DND-41 (cell line): ENCODE results near the gene DIMT1.

Experiments
- ATAC-seq: fragments of 200-7000 bp; cut with Tn5 transposase; 3 replicates; pipeline ENCODE4 v1.9.1; 2021; ENCODE audit warnings: low read depth; ENCODE audit not compliant: insufficient read depth
- DNase-seq: peaks from one replicate; pipeline ENCODE4 v3.0.0-alpha.2; 2020
- H2AFZ ChIP-seq: 2 replicates; pipeline ENCODE4 v1.6.0; 2012; ENCODE audit warnings: low read depth, low read length
- H3K27ac ChIP-seq: 2 replicates; pipeline ENCODE4 v1.5.1; 2012; ENCODE audit warnings: low read length, inconsistent platforms
- H3K27me3 ChIP-seq: fragments of 200-600 bp; sonication (generic); 2 replicates; pipeline ENCODE4 v1.6.0; 2012; ENCODE audit warnings: low read length, mild to moderate bottlenecking, inconsistent platforms; ENCODE audit not compliant: insufficient read depth, poor library complexity
- H3K36me3 ChIP-seq: 2 replicates; pipeline ENCODE4 v1.5.1; 2012; ENCODE audit warnings: low read length, inconsistent platforms; ENCODE audit not compliant: insufficient read depth
- H3K4me1 ChIP-seq: 2 replicates; pipeline ENCODE4 v1.5.1; 2012; ENCODE audit warnings: mild to moderate bottlenecking, low read length; ENCODE audit not compliant: insufficient read depth
- H3K4me2 ChIP-seq: 2 replicates; pipeline ENCODE4 v1.6.0; 2012; ENCODE audit warnings: mild to moderate bottlenecking, moderate library complexity, low read length, inconsistent platforms; ENCODE audit not compliant: insufficient read depth
- H3K4me3 ChIP-seq, 2 experiments: fragments of 200-600 bp in 1 of 2; shearing (Covaris generic) in 1 of 2; 2 replicates each; pipeline ENCODE4 v1.5.1; 2012 to 2016; ENCODE audit warnings: inconsistent platforms in 2 of 2, low read length in 2 of 2, mild to moderate bottlenecking in 2 of 2, low read depth in 1 of 2, moderate library complexity in 1 of 2
- H3K79me2 ChIP-seq: 2 replicates; pipeline ENCODE4 v1.6.0; 2012; ENCODE audit warnings: low read length, inconsistent platforms; ENCODE audit not compliant: insufficient read depth
- H3K9ac ChIP-seq: 2 replicates; pipeline ENCODE4 v1.6.0; 2012; ENCODE audit warnings: low read depth, mild to moderate bottlenecking, inconsistent platforms, low read length, moderate library complexity
- H3K9me3 ChIP-seq: 2 replicates; pipeline ENCODE4 v1.5.1; 2012; ENCODE audit warnings: low read length, moderate library complexity, mild to moderate bottlenecking, inconsistent platforms; ENCODE audit not compliant: insufficient read depth, severe bottlenecking
- H4K20me1 ChIP-seq: 2 replicates; pipeline ENCODE4 v1.6.0; 2012; ENCODE audit warnings: low read length; ENCODE audit not compliant: insufficient read depth
- CTCF ChIP-seq: IDR thresholded peaks from 2 replicates; pipeline ENCODE4 v1.5.1; 2012; ENCODE audit warnings: borderline replicate concordance, low read length, moderate library complexity, mild to moderate bottlenecking; ENCODE audit not compliant: poor library complexity, severe bottlenecking; ENCODE audit errors: extremely low read depth
- EZH2 ChIP-seq: IDR thresholded peaks from 3 replicates; pipeline ENCODE4 v1.6.1; 2012; ENCODE audit warnings: borderline replicate concordance, low read depth, mild to moderate bottlenecking, moderate library complexity, low read length, inconsistent platforms; ENCODE audit not compliant: severe bottlenecking

Gene DIMT1

GRCh38 chr5:62421414-62421813 is 17.7 kb upstream of the DIMT1 start:
- Histone ChIP-seq H3K79me2 (peaks cover 99% of the 10 kb centered on the region), H3K9me3 (no peaks in the 10 kb centered on the region), H3K4me2 (no peak overlapping the region), H3K9ac (no peak overlapping the region), H3K27me3 (no peaks in the 10 kb centered on the region), H4K20me1 (peaks cover 32% of the 10 kb centered on the region), H3K27ac (no peak overlapping the region), H3K4me3 (no peak overlapping the region), H3K36me3 (peaks cover 19% of the 10 kb centered on the region; the same call in 1 of the 2 replicates), H2AFZ (no peak overlapping the region), H3K4me1 (no peaks in the 10 kb centered on the region)
- DNase-seq, result no peak
- ATAC-seq, result no peak
- no peak for TF ChIP-seq EZH2
- TF ChIP-seq CTCF, result no peak

- TF ChIP-seq EZH2 (no peak), CTCF (no peak)
- peaks cover 12% of the 10 kb centered on the region; the same call in 1 of the 2 replicates for H3K4me1 ChIP-seq
- H2AFZ ChIP-seq, result no peak overlapping the region
- no peaks in the 10 kb centered on the region for H3K27me3 ChIP-seq
- no peak for DNase-seq
- H4K20me1 ChIP-seq, result peaks cover 28% of the 10 kb centered on the region
- peaks cover 99% of the 10 kb centered on the region for H3K79me2 ChIP-seq
- no peak overlapping the region for H3K27ac ChIP-seq
- no peak overlapping the region for H3K4me2 ChIP-seq
- H3K4me3 ChIP-seq, result no peak overlapping the region
- peaks cover 19% of the 10 kb centered on the region; the same call in 1 of the 2 replicates for H3K36me3 ChIP-seq
- no peak overlapping the region for H3K9ac ChIP-seq
- no peak for ATAC-seq
- no peaks in the 10 kb centered on the region for H3K9me3 ChIP-seq
Measured at GRCh38 chr5:62419609-62420008, 15.9 kb upstream of the DIMT1 start.

GRCh38 chr5:62418462-62419076 is 14.9 kb upstream of the DIMT1 start:
- H3K9me3 ChIP-seq, result no peaks in the 10 kb centered on the region
- DNase-seq (no peak), ATAC-seq (no peak)
- H3K4me3 ChIP-seq, result no peak overlapping the region
- H3K4me1 ChIP-seq, result peaks cover 22% of the 10 kb centered on the region
- H2AFZ ChIP-seq, result no peak overlapping the region
- no peak overlapping the region for H3K4me2 ChIP-seq
- H3K9ac ChIP-seq, result no peak overlapping the region
- H3K36me3 ChIP-seq, result peaks cover 19% of the 10 kb centered on the region; the same call in 1 of the 2 replicates
- no peak overlapping the region for H3K27ac ChIP-seq
- peaks cover 32% of the 10 kb centered on the region for H4K20me1 ChIP-seq
- no peaks in the 10 kb centered on the region for H3K27me3 ChIP-seq
- peaks cover 100% of the 10 kb centered on the region for H3K79me2 ChIP-seq
- TF ChIP-seq EZH2 (no peak), CTCF (no peak)

- no peak for DNase-seq
- no peak for ATAC-seq
- peak overlapping the region; percentile 91 for H3K4me2 ChIP-seq
- H3K27me3 ChIP-seq, result no peaks in the 10 kb centered on the region
- peak overlapping the region; percentile 82 for H3K9ac ChIP-seq
- peak overlapping the region; percentile 81; the same call in 1 of the 2 replicates for H3K27ac ChIP-seq
- peaks cover 62% of the 10 kb centered on the region for H3K79me2 ChIP-seq
- peak overlapping the region; percentile 91 to 97 for H3K4me3 ChIP-seq
- peaks cover 31% of the 10 kb centered on the region for H3K4me1 ChIP-seq
- no peak for TF ChIP-seq EZH2
- no peak for TF ChIP-seq CTCF
- H3K36me3 ChIP-seq, result peaks cover 15% of the 10 kb centered on the region
- H3K9me3 ChIP-seq, result no peaks in the 10 kb centered on the region
- no peak overlapping the region for H2AFZ ChIP-seq
- H4K20me1 ChIP-seq, result peaks cover 14% of the 10 kb centered on the region
Measured at GRCh38 chr5:62413711-62414110, 10.0 kb upstream of the DIMT1 start.
